Measurements from ENCODE around the gene CNTNAP2. TPM values are rescaled to one million over a fixed set of nuclear protein-coding genes. Genes with fewer than 3 reads are reported as not detected.

Gene CNTNAP2
- total and polyA plus RNA-seq, 12 donors, result 0.07 to 0.77 (median 0.24) TPM

- 69 to 81% methylated on average over 4 of the region's 4 CpGs for WGBS, 2 donors
- intact Hi-C loops (cut with DNase I), result no loop called here
- no peak for ATAC-seq
Observed at GRCh38 chr7:146492017-146492416, 375.4 kb downstream of the CNTNAP2 start.

DNA sequence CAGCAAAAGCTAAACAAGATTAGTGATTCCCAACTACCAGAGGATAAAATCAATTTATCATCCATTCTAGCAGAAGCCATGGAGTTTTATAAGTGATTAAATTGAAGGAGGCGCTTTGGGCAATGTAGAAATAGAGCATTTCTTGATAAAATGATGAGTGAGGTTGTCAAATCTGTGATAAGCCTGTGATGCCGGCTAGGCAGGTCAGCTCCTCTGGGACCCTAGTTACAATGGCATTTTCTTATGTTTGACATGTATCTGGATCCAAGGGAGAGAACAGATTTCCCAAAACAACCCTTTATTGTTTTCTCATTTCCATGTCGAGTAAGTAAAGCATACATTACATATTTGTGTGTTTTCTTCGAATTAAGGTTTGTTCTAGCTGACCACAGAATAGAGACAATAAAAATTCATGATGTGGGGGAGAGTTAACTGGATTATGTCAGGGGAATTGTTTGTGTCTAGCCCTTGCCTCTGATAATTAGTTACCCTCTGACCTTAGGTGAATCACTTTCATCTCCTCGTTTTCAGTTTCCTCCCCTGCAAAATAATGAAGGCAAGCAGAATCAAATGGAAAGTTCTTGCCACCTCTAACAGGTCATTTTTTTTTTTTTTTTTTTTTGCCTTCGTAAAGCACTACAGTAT lies 378.5 kb downstream of the CNTNAP2 start:
- DNase-seq (no peak), ATAC-seq (no peak)
- TF ChIP-seq, protein P1, sequence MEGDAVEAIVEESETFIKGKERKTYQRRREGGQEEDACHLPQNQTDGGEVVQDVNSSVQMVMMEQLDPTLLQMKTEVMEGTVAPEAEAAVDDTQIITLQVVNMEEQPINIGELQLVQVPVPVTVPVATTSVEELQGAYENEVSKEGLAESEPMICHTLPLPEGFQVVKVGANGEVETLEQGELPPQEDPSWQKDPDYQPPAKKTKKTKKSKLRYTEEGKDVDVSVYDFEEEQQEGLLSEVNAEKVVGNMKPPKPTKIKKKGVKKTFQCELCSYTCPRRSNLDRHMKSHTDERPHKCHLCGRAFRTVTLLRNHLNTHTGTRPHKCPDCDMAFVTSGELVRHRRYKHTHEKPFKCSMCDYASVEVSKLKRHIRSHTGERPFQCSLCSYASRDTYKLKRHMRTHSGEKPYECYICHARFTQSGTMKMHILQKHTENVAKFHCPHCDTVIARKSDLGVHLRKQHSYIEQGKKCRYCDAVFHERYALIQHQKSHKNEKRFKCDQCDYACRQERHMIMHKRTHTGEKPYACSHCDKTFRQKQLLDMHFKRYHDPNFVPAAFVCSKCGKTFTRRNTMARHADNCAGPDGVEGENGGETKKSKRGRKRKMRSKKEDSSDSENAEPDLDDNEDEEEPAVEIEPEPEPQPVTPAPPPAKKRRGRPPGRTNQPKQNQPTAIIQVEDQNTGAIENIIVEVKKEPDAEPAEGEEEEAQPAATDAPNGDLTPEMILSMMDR (IDR thresholded peaks at IDR 0.05), result no peak
- Histone ChIP-seq H3K36me3 (no peaks in the 10 kb centered on the region), H3K4me1 (no peaks in the 10 kb centered on the region), H3K9me3 (peaks cover 0 to 28% (median 6%) of the 10 kb centered on the region in 11 donors), H3K4me3 (no peak overlapping the region), H3K27ac (no peak overlapping the region), H3K27me3 (no peaks in the 10 kb centered on the region)
- WGBS, 2 donors, result 59 to 67% methylated on average over 6 of the region's 6 CpGs
- intact Hi-C loops (cut with DNase I), result no loop called here

More at GRCh38 chr7:146492017-146492416, 375.4 kb downstream of the CNTNAP2 start:
- Histone ChIP-seq H3K9me3 (peaks cover 0 to 39% (median 6%) of the 10 kb centered on the region in 11 donors), H3K27me3 (no peaks in the 10 kb centered on the region), H3K4me3 (no peak overlapping the region), H3K27ac (no peak overlapping the region), H3K36me3 (no peaks in the 10 kb centered on the region), H3K4me1 (no peaks in the 10 kb centered on the region)
- no peak for DNase-seq
- TF ChIP-seq, protein P1 (IDR thresholded peaks at IDR 0.05), result no peak

- H3K9me3 ChIP-seq, result peaks cover 0 to 34% (median 6%) of the 10 kb centered on the region in 11 donors
- no peaks in the 10 kb centered on the region for H3K36me3 ChIP-seq
- H3K4me3 ChIP-seq, result no peak overlapping the region
- H3K27ac ChIP-seq, result no peak overlapping the region
- DNase-seq (no peak), ATAC-seq (no peak)
- no peaks in the 10 kb centered on the region for H3K4me1 ChIP-seq
- TF ChIP-seq, protein P1 (IDR thresholded peaks at IDR 0.05), result no peak
- intact Hi-C loops (cut with DNase I), result no loop called here
- WGBS, 2 donors, result 53 to 55% methylated on average over 2 of the region's 2 CpGs
- no peaks in the 10 kb centered on the region for H3K27me3 ChIP-seq
Observed at GRCh38 chr7:146496657-146497056, 380.1 kb downstream of the CNTNAP2 start.

GRCh38 chr7:146499970-146500369 lies 383.4 kb downstream of the CNTNAP2 start:
- no peaks in the 10 kb centered on the region for H3K36me3 ChIP-seq
- no peak overlapping the region for H3K4me3 ChIP-seq
- ATAC-seq (no peak), DNase-seq (no peak)
- TF ChIP-seq, protein P1 (IDR thresholded peaks at IDR 0.05), result no peak
- H3K27me3 ChIP-seq, result no peaks in the 10 kb centered on the region
- intact Hi-C loops (cut with DNase I), result no loop called here
- no peaks in the 10 kb centered on the region for H3K4me1 ChIP-seq
- whole genome bisulfite sequencing, 2 donors, result 63 to 70% methylated on average over 2 of the region's 2 CpGs
- no peak overlapping the region for H3K27ac ChIP-seq
- peaks cover 0 to 52% (median 6%) of the 10 kb centered on the region in 11 donors for H3K9me3 ChIP-seq

Measured in heart right ventricle (tissue), 16 donors.